NCI-H2107 treated with DMSO at 0.1 percent for 48 hours (cell line): ENCODE data around the gene SPSB4.
"Not testable (repeated sequence)": the region's sequence is repeated elsewhere in the genome, so short reads cannot be mapped to it uniquely, and the experiment has no call there.

Experiments
- DNase-seq: peaks from one replicate; lab custom pipeline; 2025; ENCODE audit not compliant: unreplicated experiment; lab: John Stamatoyannopoulos, UW

Gene SPSB4

GRCh38 chr3:141093971-141094684, 43.0 kb downstream of the SPSB4 start:
- peak; percentile 44 for DNase-seq

GRCh38 chr3:141094790-141095545, 43.8 kb downstream of the SPSB4 start:
- DNase-seq: peak; percentile 97

- no peak for DNase-seq
Observed at GRCh38 chr3:141095546-141095937, 44.4 kb downstream of the SPSB4 start.

GRCh38 chr3:141096164-141096563, 45.0 kb downstream of the SPSB4 start:
- no peak for DNase-seq

GRCh38 chr3:141096981-141097380, 45.8 kb downstream of the SPSB4 start:
- no peak for DNase-seq

GRCh38 chr3:141100112-141100511, 49.0 kb downstream of the SPSB4 start:
- no peak for DNase-seq

- DNase-seq: no peak
Observed at GRCh38 chr3:141100531-141101320, 49.6 kb downstream of the SPSB4 start.

- no peak for DNase-seq
Observed at GRCh38 chr3:141102372-141102771, 51.2 kb downstream of the SPSB4 start.

GRCh38 chr3:141103067-141103466, 51.9 kb downstream of the SPSB4 start:
- DNase-seq: no peak

- DNase-seq: no peak
Observed at GRCh38 chr3:141103503-141103902, 52.4 kb downstream of the SPSB4 start.

- no peak for DNase-seq
Observed at GRCh38 chr3:141104151-141104821, 53.1 kb downstream of the SPSB4 start.

GRCh38 chr3:141105828-141106628, 54.9 kb downstream of the SPSB4 start:
- peak; percentile 76 for DNase-seq

GRCh38 chr3:141106842-141107241, 55.7 kb downstream of the SPSB4 start:
- no peak for DNase-seq

- no peak for DNase-seq
Observed at GRCh38 chr3:141108039-141108438, 56.9 kb downstream of the SPSB4 start.

GRCh38 chr3:141109751-141110150, 58.6 kb downstream of the SPSB4 start:
- DNase-seq: no peak

GRCh38 chr3:141110322-141110721, 59.2 kb downstream of the SPSB4 start:
- no peak for DNase-seq

GRCh38 chr3:141111364-141112155, 60.4 kb downstream of the SPSB4 start:
- no peak for DNase-seq

- no peak for DNase-seq
Observed at GRCh38 chr3:141112686-141113297, 61.6 kb downstream of the SPSB4 start.

- not testable (repeated sequence) for DNase-seq
Observed at GRCh38 chr3:141113680-141114079, 62.5 kb downstream of the SPSB4 start.
